Breast epithelium (tissue), 4 donors: ENCODE results near the gene SLCO1A2. TPM values are rescaled to one million over a fixed set of nuclear protein-coding genes. Genes with fewer than 3 reads are reported as not detected.

Source experiments
- DNase-seq, 2 donors: peaks; one replicate each; pipeline ENCODE4 v3.0.0-alpha.2; 2019; ENCODE audit warnings: low spot score in 2 of 2
- H3K27ac ChIP-seq, 2 donors: fragments of 200-600 bp; sonication (generic) in 1 of 2; one replicate each; pipeline ENCODE4 v1.5.1; 2016 to 2019; ENCODE audit warnings: mild to moderate bottlenecking in 1 of 2
- H3K27me3 ChIP-seq, 2 donors: fragments of 200-600 bp; sonication (generic) in 1 of 2; one replicate each; pipeline versions ENCODE4 v1.5.1 to v1.6.0; 2017 to 2019; ENCODE audit warnings: control low read depth in 1 of 2, mild to moderate bottlenecking in 1 of 2
- H3K36me3 ChIP-seq: fragments of 200-600 bp; one replicate; pipeline ENCODE4 v1.5.1; 2019
- H3K4me1 ChIP-seq, 2 donors: fragments of 200-600 bp; sonication (generic); one replicate each; pipeline ENCODE4 v1.5.1; 2016 to 2019; ENCODE audit warnings: control low read depth in 1 of 2
- H3K4me3 ChIP-seq, 3 donors: fragments of 200-600 bp; sonication (generic); 1 replicate in 2 of 3; 2 replicates in 1 of 3; pipeline ENCODE4 v1.5.1; 2016 to 2019; ENCODE audit warnings: mild to moderate bottlenecking in 3 of 3, moderate library complexity in 2 of 3
- H3K9me3 ChIP-seq, 2 donors: fragments of 200-600 bp; sonication (generic) in 1 of 2; one replicate each; pipeline ENCODE4 v1.5.1; 2016 to 2019; ENCODE audit warnings: control low read depth in 1 of 2
- POLR2A ChIP-seq: fragments of 450-650 bp; IDR thresholded peaks from one replicate; pipeline ENCODE4 v1.6.1; 2016; ENCODE audit warnings: antibody characterized with exemption, mild to moderate bottlenecking, moderate library complexity
- POLR2AphosphoS5 ChIP-seq, 3 donors: sonication (generic); formaldehyde crosslinking; IDR thresholded peaks; one replicate each; pipeline ENCODE4 v1.6.1; 2017; ENCODE audit warnings: antibody characterized with exemption in 3 of 3
- intact Hi-C: fragments of 100-400 bp; cut with DNase I; formaldehyde crosslinking; loops from one replicate; pipeline ENCODE4 v1.15.1; 2023; ENCODE audit warnings: low total_unique reads
- total RNA-seq, 3 donors: library from RNA; depleted of rRNA; stranded (reverse); fragments of >200 nt; gene quantifications; one replicate each; pipeline ENCODE4 v1.1.0, GENCODE V29; 2016
- TF ChIP-seq, protein P1 (sequence below), 3 donors: fragments of 450-650 bp; IDR thresholded peaks; one replicate each; pipeline ENCODE4 v1.5.1; 2016 to 2017; ENCODE audit warnings: antibody characterized with exemption in 3 of 3, mild to moderate bottlenecking in 3 of 3, moderate library complexity in 3 of 3

The SLCO1A2 gene
- total RNA-seq, 3 donors from 2014 or later = 0.33 to 5.4 TPM; not detected in 1

DNA sequence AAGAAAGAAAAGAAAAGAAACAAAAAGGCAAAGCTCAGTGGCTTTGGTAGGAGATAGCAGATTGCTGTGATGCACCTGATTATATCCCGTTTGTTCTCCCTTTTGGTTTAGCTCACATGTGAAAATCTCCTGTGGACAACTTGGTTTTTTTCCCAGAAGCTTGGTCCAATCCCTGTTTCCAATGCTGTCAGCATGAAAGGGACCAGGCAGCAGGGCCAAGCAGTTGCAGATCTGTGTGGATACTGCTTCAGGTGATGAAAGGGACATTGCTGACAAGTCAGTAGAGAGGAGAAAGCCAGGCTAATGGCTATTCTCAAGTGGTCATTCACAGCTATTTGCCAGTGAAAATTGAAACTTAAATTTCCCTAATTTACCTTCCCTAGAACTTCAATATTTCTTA, 18.8 kb upstream of the SLCO1A2 start:
- no peak overlapping the region for H3K27ac ChIP-seq
- no peak for DNase-seq
- no peaks in the 10 kb centered on the region for H3K9me3 ChIP-seq
- no peaks in the 10 kb centered on the region for H3K27me3 ChIP-seq
- H3K36me3 ChIP-seq = no peaks in the 10 kb centered on the region
- no peak overlapping the region for H3K4me3 ChIP-seq
- TF ChIP-seq POLR2A = no peak
- TF ChIP-seq, protein P1, sequence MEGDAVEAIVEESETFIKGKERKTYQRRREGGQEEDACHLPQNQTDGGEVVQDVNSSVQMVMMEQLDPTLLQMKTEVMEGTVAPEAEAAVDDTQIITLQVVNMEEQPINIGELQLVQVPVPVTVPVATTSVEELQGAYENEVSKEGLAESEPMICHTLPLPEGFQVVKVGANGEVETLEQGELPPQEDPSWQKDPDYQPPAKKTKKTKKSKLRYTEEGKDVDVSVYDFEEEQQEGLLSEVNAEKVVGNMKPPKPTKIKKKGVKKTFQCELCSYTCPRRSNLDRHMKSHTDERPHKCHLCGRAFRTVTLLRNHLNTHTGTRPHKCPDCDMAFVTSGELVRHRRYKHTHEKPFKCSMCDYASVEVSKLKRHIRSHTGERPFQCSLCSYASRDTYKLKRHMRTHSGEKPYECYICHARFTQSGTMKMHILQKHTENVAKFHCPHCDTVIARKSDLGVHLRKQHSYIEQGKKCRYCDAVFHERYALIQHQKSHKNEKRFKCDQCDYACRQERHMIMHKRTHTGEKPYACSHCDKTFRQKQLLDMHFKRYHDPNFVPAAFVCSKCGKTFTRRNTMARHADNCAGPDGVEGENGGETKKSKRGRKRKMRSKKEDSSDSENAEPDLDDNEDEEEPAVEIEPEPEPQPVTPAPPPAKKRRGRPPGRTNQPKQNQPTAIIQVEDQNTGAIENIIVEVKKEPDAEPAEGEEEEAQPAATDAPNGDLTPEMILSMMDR (IDR thresholded peaks at IDR 0.05) = no peak
- intact Hi-C loops = no loop called here
- H3K4me1 ChIP-seq = no peaks in the 10 kb centered on the region

DNA sequence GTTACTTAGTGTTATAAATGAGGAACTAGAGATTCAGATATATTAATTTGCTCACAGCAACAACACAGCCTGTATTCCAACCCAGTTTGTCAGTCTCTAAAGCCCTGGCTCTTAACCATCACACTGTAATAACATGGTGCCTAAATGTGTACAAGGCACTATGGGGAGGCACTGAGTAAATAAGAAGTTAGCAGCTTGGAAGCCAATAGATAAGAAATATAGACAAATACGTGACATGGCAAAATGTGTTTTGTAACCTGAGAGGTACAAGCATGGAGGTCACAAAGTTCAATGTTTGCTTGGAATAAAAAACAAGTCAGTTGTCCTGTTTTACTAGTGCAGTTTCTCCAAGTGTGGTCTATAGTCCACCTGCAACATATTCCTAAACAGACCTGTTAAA, 16.3 kb upstream of the SLCO1A2 start:
- no peaks in the 10 kb centered on the region for H3K9me3 ChIP-seq
- no peak for DNase-seq
- H3K4me3 ChIP-seq = no peak overlapping the region
- intact Hi-C loops = no loop called here
- no peaks in the 10 kb centered on the region for H3K27me3 ChIP-seq
- H3K36me3 ChIP-seq = no peaks in the 10 kb centered on the region
- no peaks in the 10 kb centered on the region for H3K4me1 ChIP-seq
- no peak overlapping the region for H3K27ac ChIP-seq
- TF ChIP-seq POLR2AphosphoS5 (IDR thresholded peaks at IDR 0.05) (no peak), POLR2A (no peak)
- TF ChIP-seq, protein P1 (IDR thresholded peaks at IDR 0.05) = no peak

DNA sequence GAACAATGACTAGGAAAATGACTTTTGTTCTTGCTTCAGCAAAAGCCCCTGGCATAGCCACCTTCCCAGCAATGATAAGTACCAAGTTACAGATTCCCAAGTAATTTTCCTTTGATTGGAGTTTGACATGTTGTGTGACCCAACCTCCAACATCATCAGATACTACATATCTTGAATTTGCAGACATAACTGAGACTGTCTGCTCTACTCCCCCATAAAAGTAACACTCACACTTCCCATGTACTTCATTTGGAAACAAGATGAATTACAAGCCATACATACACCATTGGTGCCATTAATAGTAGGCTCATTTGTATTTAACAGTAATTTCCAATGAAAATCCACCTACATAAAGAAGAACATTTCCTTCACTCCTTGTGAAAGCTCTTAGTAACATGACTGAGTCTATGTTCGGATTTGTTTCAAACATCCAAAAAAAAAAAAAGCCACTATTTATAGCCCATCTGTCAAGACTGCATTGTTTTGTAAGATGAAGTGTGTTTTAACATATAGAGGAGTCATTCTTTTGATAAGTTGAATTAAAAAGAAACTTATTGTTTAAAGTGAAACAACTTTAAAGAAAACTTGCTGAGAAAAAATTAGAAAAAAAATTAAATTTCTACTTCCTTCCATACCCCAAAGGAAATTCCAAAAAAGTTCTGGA, 12.0 kb upstream of the SLCO1A2 start:
- Histone ChIP-seq H3K9me3 (no peaks in the 10 kb centered on the region), H3K36me3 (no peaks in the 10 kb centered on the region), H3K4me1 (no peaks in the 10 kb centered on the region), H3K27ac (no peak overlapping the region), H3K4me3 (no peak overlapping the region), H3K27me3 (no peaks in the 10 kb centered on the region)
- intact Hi-C loops = no loop called here
- no peak for TF ChIP-seq POLR2AphosphoS5 (IDR thresholded peaks at IDR 0.05)
- TF ChIP-seq, protein P1 (IDR thresholded peaks at IDR 0.05) = no peak
- TF ChIP-seq POLR2A = no peak
- no peak for DNase-seq

DNA sequence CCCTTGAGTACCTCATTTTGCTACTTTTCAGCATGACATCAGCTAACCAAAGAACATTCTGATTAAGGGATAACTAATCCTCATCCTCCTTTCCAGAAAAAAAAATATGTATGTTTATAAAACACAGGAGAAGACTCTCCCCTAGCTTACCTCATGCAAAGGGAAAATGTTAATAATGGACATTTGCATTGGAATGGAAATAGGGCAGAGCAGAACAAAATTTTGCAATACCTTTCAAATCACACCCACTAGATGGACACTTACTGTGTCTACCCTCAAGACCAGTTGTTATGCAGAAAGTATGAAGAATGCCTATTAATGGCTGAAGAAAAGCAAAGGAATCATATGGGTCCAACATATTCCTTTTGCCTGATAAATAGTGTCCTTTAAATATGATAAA, 8.9 kb upstream of the SLCO1A2 start:
- no peak for DNase-seq
- no peaks in the 10 kb centered on the region for H3K9me3 ChIP-seq
- no peak overlapping the region for H3K27ac ChIP-seq
- no peaks in the 10 kb centered on the region for H3K27me3 ChIP-seq
- no peaks in the 10 kb centered on the region for H3K36me3 ChIP-seq
- no peak for TF ChIP-seq POLR2AphosphoS5 (IDR thresholded peaks at IDR 0.05)
- no peak for TF ChIP-seq POLR2A
- TF ChIP-seq, protein P1 (IDR thresholded peaks at IDR 0.05) = no peak
- intact Hi-C loops = no loop called here
- no peaks in the 10 kb centered on the region for H3K4me1 ChIP-seq
- H3K4me3 ChIP-seq = no peak overlapping the region

DNA sequence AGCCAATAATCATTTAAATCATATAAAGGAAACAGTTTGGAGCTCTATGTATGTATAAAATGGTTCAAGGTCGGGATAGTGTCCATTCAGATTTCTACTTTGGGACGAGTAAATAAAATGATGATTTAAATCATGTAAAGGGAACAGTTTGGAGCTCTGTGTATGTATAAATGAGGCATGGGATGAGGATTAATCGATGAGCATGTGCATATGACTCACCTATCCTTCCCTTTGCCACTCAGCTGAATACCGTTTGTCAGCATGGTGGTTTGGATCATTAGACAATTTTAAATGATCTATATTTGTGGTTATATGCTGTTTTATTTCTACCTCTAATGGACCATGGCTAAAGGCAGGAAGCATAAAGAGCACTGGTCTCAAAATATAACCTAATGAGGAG, 7.1 kb upstream of the SLCO1A2 start:
- TF ChIP-seq, protein P1 (IDR thresholded peaks at IDR 0.05) = no peak
- no peak for TF ChIP-seq POLR2AphosphoS5 (IDR thresholded peaks at IDR 0.05)
- no peak for TF ChIP-seq POLR2A
- intact Hi-C loops = no loop called here
- no peak for DNase-seq
- Histone ChIP-seq H3K27me3 (no peaks in the 10 kb centered on the region), H3K9me3 (no peaks in the 10 kb centered on the region), H3K36me3 (no peaks in the 10 kb centered on the region), H3K4me1 (no peaks in the 10 kb centered on the region), H3K27ac (no peak overlapping the region), H3K4me3 (no peak overlapping the region)
